NCI-H82 treated with DMSO at 0.1 percent for 48 hours (cell line): Measurements from ENCODE around the gene NBR1.
"Not testable (repeated sequence)": the region's sequence is repeated elsewhere in the genome, so short reads cannot be mapped to it uniquely, and the experiment has no call there.

Experiments used
- DNase-seq: peaks from one replicate; lab custom pipeline; 2025; ENCODE audit not compliant: unreplicated experiment; lab: John Stamatoyannopoulos, UW

Gene NBR1

GRCh38 chr17:43170766-43171585 is at the start of gene NBR1:
Gene NBR1 (plus strand): TSS chr17:43171214. CDS start chr17:43175800, 4,586 bp downstream.
- DNase-seq = peak; percentile 98

- DNase-seq = peak; percentile 99
These were observed 45.7 kb upstream of the NBR1 start, which contains the start of gene BRCA1 for GRCh38 chr17:43125133-43125966. Gene BRCA1 (minus strand): TSS chr17:43125364. CDS start chr17:43124096, 1,268 bp downstream.

- DNase-seq = no peak
These were observed 44.8 kb upstream of the NBR1 start for GRCh38 chr17:43125967-43126910.

- no peak for DNase-seq
These were observed 44.1 kb upstream of the NBR1 start for GRCh38 chr17:43126911-43127290.

- not testable (repeated sequence) for DNase-seq
These were observed 43.6 kb upstream of the NBR1 start for GRCh38 chr17:43127333-43127876.

- no peak for DNase-seq
These were observed 41.4 kb upstream of the NBR1 start for GRCh38 chr17:43129671-43130010.

- DNase-seq = no peak
These were observed 38.9 kb upstream of the NBR1 start for GRCh38 chr17:43132117-43132516.

- not testable (repeated sequence) for DNase-seq
These were observed 37.6 kb upstream of the NBR1 start for GRCh38 chr17:43133439-43133838.

GRCh38 chr17:43134774-43135453 is 36.1 kb upstream of the NBR1 start:
- DNase-seq = no peak

GRCh38 chr17:43135454-43135819 is 35.6 kb upstream of the NBR1 start:
- DNase-seq = no peak

GRCh38 chr17:43136574-43136973 is 34.4 kb upstream of the NBR1 start:
- DNase-seq = not testable (repeated sequence)

GRCh38 chr17:43138531-43138930 is 32.5 kb upstream of the NBR1 start:
- DNase-seq = not testable (repeated sequence)

GRCh38 chr17:43140396-43141332 is 30.4 kb upstream of the NBR1 start:
- no peak for DNase-seq

GRCh38 chr17:43142153-43142552 is 28.9 kb upstream of the NBR1 start:
- DNase-seq = no peak

GRCh38 chr17:43143201-43143600 is 27.8 kb upstream of the NBR1 start:
- no peak for DNase-seq

- DNase-seq = no peak
These were observed 24.4 kb upstream of the NBR1 start for GRCh38 chr17:43146649-43147048.

- DNase-seq = no peak
These were observed 19.0 kb upstream of the NBR1 start for GRCh38 chr17:43151880-43152456.

- not testable (repeated sequence) for DNase-seq
These were observed 17.7 kb upstream of the NBR1 start for GRCh38 chr17:43153197-43153835.
